ENCODE measurements around the gene SSC5D. TPM values are rescaled to one million over a fixed set of nuclear protein-coding genes. Genes with fewer than 3 reads are reported as not detected.

Gene SSC5D
- total and polyA plus RNA-seq, 2 experiments from 2014 or later, result 0.23 to 0.69 TPM

GRCh38 chr19:55545443-55545842 lies 57.2 kb downstream of the SSC5D start, which contains the start of gene SBK3:
TSS of gene SBK3 (minus strand) at chr19:55545543. CDS start at chr19:55545543, 0 bp downstream.
- DNase-seq (ENCODE audit: low spot score), result no peak
- TF ChIP-seq STAT1 (IDR thresholded peaks at IDR 0.05; ENCODE audit: unreplicated experiment), result no peak
- no peak for TF ChIP-seq JUNB (IDR thresholded peaks at IDR 0.05; ENCODE audit: unreplicated experiment)
- no peak for TF ChIP-seq ZNF114 (CRISPR knock-in tag; IDR thresholded peaks at IDR 0.05)
- TF ChIP-seq EZH2 (IDR thresholded peaks at IDR 0.05; ENCODE audit: low read depth, unreplicated experiment), result no peak
- no peak for TF ChIP-seq CREB1 (CRISPR knock-in tag; IDR thresholded peaks at IDR 0.05; ENCODE audit: low read depth)
- TF ChIP-seq REST (IDR thresholded peaks at IDR 0.05; ENCODE audit: unreplicated experiment), result no peak
- TF ChIP-seq, protein P1, sequence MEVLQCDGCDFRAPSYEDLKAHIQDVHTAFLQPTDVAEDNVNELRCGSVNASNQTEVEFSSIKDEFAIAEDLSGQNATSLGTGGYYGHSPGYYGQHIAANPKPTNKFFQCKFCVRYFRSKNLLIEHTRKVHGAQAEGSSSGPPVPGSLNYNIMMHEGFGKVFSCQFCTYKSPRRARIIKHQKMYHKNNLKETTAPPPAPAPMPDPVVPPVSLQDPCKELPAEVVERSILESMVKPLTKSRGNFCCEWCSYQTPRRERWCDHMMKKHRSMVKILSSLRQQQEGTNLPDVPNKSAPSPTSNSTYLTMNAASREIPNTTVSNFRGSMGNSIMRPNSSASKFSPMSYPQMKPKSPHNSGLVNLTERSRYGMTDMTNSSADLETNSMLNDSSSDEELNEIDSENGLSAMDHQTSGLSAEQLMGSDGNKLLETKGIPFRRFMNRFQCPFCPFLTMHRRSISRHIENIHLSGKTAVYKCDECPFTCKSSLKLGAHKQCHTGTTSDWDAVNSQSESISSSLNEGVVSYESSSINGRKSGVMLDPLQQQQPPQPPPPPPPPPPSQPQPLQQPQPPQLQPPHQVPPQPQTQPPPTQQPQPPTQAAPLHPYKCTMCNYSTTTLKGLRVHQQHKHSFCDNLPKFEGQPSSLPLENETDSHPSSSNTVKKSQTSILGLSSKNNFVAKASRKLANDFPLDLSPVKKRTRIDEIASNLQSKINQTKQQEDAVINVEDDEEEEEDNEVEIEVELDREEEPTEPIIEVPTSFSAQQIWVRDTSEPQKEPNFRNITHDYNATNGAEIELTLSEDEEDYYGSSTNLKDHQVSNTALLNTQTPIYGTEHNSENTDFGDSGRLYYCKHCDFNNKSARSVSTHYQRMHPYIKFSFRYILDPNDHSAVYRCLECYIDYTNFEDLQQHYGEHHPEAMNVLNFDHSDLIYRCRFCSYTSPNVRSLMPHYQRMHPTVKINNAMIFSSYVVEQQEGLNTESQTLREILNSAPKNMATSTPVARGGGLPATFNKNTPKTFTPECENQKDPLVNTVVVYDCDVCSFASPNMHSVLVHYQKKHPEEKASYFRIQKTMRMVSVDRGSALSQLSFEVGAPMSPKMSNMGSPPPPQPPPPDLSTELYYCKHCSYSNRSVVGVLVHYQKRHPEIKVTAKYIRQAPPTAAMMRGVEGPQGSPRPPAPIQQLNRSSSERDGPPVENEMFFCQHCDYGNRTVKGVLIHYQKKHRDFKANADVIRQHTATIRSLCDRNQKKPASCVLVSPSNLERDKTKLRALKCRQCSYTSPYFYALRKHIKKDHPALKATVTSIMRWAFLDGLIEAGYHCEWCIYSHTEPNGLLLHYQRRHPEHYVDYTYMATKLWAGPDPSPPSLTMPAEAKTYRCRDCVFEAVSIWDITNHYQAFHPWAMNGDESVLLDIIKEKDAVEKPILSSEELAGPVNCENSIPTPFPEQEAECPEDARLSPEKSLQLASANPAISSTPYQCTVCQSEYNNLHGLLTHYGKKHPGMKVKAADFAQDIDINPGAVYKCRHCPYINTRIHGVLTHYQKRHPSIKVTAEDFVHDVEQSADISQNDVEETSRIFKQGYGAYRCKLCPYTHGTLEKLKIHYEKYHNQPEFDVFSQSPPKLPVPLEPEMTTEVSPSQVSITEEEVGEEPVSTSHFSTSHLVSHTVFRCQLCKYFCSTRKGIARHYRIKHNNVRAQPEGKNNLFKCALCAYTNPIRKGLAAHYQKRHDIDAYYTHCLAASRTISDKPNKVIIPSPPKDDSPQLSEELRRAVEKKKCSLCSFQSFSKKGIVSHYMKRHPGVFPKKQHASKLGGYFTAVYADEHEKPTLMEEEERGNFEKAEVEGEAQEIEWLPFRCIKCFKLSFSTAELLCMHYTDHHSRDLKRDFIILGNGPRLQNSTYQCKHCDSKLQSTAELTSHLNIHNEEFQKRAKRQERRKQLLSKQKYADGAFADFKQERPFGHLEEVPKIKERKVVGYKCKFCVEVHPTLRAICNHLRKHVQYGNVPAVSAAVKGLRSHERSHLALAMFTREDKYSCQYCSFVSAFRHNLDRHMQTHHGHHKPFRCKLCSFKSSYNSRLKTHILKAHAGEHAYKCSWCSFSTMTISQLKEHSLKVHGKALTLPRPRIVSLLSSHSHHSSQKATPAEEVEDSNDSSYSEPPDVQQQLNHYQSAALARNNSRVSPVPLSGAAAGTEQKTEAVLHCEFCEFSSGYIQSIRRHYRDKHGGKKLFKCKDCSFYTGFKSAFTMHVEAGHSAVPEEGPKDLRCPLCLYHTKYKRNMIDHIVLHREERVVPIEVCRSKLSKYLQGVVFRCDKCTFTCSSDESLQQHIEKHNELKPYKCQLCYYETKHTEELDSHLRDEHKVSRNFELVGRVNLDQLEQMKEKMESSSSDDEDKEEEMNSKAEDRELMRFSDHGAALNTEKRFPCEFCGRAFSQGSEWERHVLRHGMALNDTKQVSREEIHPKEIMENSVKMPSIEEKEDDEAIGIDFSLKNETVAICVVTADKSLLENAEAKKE (CRISPR knock-in tag; IDR thresholded peaks at IDR 0.05), result no peak
- no peak for TF ChIP-seq POLR2AphosphoS5 (IDR thresholded peaks at IDR 0.05; ENCODE audit: low read depth)
- TF ChIP-seq, protein P2, sequence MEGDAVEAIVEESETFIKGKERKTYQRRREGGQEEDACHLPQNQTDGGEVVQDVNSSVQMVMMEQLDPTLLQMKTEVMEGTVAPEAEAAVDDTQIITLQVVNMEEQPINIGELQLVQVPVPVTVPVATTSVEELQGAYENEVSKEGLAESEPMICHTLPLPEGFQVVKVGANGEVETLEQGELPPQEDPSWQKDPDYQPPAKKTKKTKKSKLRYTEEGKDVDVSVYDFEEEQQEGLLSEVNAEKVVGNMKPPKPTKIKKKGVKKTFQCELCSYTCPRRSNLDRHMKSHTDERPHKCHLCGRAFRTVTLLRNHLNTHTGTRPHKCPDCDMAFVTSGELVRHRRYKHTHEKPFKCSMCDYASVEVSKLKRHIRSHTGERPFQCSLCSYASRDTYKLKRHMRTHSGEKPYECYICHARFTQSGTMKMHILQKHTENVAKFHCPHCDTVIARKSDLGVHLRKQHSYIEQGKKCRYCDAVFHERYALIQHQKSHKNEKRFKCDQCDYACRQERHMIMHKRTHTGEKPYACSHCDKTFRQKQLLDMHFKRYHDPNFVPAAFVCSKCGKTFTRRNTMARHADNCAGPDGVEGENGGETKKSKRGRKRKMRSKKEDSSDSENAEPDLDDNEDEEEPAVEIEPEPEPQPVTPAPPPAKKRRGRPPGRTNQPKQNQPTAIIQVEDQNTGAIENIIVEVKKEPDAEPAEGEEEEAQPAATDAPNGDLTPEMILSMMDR (conservative IDR thresholded peaks at IDR 0.05; ENCODE audit: low read depth in 2 of 2), result no peak
- TF ChIP-seq EZH2phosphoT487 (IDR thresholded peaks at IDR 0.05; ENCODE audit: unreplicated experiment), result no peak
- TF ChIP-seq, protein P3, sequence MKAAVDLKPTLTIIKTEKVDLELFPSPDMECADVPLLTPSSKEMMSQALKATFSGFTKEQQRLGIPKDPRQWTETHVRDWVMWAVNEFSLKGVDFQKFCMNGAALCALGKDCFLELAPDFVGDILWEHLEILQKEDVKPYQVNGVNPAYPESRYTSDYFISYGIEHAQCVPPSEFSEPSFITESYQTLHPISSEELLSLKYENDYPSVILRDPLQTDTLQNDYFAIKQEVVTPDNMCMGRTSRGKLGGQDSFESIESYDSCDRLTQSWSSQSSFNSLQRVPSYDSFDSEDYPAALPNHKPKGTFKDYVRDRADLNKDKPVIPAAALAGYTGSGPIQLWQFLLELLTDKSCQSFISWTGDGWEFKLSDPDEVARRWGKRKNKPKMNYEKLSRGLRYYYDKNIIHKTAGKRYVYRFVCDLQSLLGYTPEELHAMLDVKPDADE (IDR thresholded peaks at IDR 0.05), result no peak
- TF ChIP-seq ZNF331 (CRISPR knock-in tag; IDR thresholded peaks at IDR 0.05; ENCODE audit: low read depth), result no peak
- TF ChIP-seq NANOG (IDR thresholded peaks at IDR 0.05; ENCODE audit: borderline replicate concordance), result no peak
- H3K36me3 Mint-ChIP-seq (ENCODE audit: low read depth), result no peaks in the 10 kb centered on the region; the same call in 2 of the 3 replicates
- H3K4me2 ChIP-seq, result no peak within 1 kb of the TSS
- H4K20me1 ChIP-seq (replicated peaks; ENCODE audit: insufficient read depth), result no peaks in the 10 kb centered on the region
- H3K79me2 ChIP-seq (replicated peaks; ENCODE audit: insufficient read depth), result no peaks in the 10 kb centered on the region
- no peak for ATAC-seq
- no peaks in the 10 kb centered on the region for H3F3A ChIP-seq (replicated peaks; ENCODE audit: low read depth)
- H3K27me3 Mint-ChIP-seq (ENCODE audit: insufficient read depth, low read depth, poor library complexity), result peaks cover 10% of the 10 kb centered on the region
- no peak within 1 kb of the TSS; the same call in 2 of the 3 replicates for H3K4me3 Mint-ChIP-seq
- no peak within 1 kb of the TSS for H3K27ac ChIP-seq (ENCODE audit: low read depth)
- H3K4me1 ChIP-seq (ENCODE audit: insufficient read depth), result no peaks in the 10 kb centered on the region; the same call in 1 of the 2 replicates
- no peak within 1 kb of the TSS for H3K4me3 ChIP-seq
- H3K36me3 ChIP-seq (ENCODE audit: insufficient read depth), result no peaks in the 10 kb centered on the region
- no peak within 1 kb of the TSS for H3K27ac Mint-ChIP-seq
- no peaks in the 10 kb centered on the region for H3K27me3 ChIP-seq (ENCODE audit: insufficient read depth)
- peaks cover 6% of the 10 kb centered on the region for H3K9me3 Mint-ChIP-seq
- H3K4me1 Mint-ChIP-seq, result peaks cover 28% of the 10 kb centered on the region
- H3K9me2 ChIP-seq (ENCODE audit: insufficient read depth), result peaks cover 5% of the 10 kb centered on the region; the same call in 1 of the 2 replicates
- peak within 1 kb of the TSS; percentile 43 for H2AFZ ChIP-seq
